GM12801 (cell line): ENCODE data around the gene PSMD9.

Experiments
- TF ChIP-seq, protein P1 (sequence below): IDR thresholded peaks from one replicate; pipeline ENCODE4 v1.5.1; 2011; ENCODE audit warnings: control low read depth; ENCODE audit not compliant: insufficient read length; ENCODE audit errors: extremely low read depth

PSMD9 gene

DNA sequence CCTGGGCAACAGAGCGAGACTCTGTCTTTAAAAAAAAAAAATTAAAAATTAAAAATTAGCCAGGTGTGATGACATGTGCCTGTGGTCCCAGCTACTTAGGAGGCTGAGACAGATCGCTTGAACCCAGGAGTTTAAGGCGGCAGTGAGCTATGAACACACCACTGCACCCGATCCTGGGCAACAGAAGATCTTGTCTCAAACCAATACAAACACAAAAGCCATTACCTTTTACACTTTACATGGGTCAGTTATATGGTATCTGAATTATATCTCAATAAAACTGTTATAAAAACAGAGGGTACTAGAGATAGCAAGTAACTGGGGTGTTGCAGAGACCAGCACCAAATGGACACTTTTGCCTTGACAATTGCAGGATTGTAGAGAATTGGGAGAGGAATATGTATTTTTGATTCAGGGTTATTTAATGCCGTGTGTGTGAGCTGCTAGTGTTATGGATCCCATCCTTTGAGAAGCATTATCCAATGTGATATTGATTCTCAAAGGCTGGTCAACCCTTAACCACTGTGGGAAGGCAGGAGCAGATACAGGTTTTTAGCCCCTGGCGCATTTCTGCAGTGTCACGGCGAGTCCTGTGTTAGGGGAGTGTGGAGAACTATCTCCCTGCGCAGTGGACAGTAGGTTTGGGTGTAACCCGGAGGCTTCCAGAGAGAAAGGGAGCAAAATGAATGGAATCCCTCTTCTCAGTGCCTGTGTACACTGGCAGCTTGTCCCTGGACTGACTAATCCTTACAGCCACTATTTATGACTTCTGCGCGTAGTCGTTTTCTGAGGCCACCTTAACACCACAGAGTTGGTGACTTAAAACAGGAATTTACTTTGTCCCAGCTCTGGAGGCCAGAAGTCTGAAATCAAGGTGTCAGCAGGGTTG is 4.3 kb downstream of the PSMD9 start:
- TF ChIP-seq, protein P1, sequence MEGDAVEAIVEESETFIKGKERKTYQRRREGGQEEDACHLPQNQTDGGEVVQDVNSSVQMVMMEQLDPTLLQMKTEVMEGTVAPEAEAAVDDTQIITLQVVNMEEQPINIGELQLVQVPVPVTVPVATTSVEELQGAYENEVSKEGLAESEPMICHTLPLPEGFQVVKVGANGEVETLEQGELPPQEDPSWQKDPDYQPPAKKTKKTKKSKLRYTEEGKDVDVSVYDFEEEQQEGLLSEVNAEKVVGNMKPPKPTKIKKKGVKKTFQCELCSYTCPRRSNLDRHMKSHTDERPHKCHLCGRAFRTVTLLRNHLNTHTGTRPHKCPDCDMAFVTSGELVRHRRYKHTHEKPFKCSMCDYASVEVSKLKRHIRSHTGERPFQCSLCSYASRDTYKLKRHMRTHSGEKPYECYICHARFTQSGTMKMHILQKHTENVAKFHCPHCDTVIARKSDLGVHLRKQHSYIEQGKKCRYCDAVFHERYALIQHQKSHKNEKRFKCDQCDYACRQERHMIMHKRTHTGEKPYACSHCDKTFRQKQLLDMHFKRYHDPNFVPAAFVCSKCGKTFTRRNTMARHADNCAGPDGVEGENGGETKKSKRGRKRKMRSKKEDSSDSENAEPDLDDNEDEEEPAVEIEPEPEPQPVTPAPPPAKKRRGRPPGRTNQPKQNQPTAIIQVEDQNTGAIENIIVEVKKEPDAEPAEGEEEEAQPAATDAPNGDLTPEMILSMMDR = no peak

DNA sequence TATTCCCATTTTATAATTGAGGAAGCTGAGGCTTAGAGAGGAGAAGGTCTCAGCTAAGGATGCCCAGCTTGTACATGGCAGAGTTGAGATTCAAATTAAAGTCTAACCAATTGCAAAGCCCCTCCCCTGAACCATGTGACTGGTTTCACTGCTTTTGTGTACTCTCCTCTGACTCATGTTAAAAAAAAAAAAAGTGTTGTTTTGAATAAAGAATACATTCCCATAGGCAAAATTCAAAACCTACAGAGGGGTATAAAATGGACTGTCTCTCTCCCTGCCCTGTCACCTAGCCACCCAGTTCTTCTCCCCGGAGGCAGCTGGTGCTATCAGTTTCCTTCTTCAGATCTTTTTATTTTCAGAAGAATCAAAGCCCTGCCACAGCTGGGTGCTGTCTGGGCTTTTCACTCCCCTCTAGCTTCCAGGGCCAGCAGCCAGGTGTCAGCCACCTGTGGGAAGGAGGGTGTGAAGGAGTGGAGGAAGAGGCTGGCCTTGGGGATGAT is 5.4 kb downstream of the PSMD9 start:
- TF ChIP-seq, protein P1 = no peak

DNA sequence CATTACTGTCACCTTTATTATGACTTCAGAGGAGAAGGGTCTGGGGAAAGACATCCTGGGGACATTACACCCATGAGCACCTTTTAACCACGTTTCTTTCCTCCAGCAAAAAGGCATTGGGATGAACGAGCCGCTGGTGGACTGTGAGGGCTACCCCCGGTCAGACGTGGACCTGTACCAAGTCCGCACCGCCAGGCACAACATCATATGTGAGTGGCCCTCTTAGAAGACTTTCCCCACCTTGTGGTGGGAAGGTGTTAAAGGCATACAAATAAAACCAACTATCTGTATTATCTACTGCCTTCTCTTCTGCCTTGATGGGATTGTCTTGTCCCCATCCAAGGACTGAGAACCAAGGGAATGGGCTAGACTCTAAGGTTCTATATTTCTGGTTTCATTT is 6.0 kb downstream of the PSMD9 start:
- TF ChIP-seq, protein P1 = no peak

DNA sequence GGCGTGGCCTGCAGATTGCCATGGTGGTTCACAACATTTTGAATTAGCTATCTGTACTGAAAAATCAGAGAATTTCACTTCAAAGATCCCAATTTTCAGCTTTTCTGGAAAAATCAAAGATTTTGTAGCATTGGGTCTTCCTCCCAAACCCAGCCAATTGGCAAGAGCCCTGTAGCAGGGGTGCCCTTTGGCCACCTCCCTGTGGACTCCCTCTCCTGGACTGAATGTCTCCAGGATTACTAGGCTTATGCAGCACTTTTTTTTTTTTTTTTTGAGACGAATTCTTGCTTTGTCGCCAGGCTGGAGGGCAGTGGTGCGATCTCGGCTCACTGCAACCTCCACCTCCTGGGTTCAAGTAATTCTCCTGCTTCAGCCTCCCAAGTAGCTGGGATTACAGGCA is 9.7 kb downstream of the PSMD9 start:
- TF ChIP-seq, protein P1 = no peak

DNA sequence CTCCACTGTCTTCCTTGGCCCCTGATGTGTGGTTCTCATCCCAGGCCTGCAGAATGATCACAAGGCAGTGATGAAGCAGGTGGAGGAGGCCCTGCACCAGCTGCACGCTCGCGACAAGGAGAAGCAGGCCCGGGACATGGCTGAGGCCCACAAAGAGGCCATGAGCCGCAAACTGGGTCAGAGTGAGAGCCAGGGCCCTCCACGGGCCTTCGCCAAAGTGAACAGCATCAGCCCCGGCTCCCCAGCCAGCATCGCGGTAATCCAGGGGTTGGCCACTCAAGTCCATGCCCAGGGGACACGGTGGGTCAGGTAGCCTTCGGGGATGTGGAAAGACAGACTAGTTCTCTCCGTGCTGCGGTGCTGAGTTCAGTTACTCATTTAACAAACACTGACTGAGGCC is 11.0 kb downstream of the PSMD9 start:
- TF ChIP-seq, protein P1 = no peak

DNA sequence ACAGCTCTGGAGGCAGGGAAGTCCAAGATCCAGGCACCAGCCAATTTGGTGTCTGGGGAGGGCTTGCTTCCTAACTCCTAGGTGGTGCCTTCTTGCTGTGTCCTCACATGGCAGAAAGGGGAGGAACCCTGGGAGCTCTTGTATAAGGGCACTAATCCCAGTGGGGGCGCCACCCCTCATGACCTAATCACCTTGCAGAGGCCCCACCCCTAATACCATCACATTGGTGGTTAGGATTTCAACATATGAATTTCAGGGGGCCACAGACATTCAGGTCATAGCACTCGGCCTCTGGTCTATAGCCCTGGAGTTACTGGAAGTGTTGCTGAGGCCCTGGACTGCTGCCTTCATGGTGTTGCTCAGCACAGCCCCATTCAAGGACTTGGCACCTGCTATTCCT is 14.6 kb downstream of the PSMD9 start:
- TF ChIP-seq, protein P1 = no peak

DNA sequence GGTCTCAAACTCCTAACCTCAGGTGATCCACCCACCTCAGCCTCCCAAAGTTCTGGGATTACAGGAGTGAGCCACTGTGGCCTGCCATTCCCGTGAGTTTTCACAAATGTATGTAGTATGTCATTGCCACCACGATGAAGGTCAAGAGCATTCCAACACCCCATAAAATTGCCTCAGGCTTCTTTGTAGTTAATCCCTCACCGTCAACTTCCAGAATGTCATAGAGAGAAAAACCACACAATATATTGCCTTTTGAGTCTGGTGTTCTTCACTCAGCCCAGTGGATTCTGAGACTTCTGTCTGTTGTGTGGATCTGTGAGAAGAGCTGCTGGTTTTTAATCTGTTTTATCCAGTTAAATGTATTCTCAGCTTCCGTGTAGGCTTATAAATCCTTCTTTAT is 17.2 kb downstream of the PSMD9 start:
- TF ChIP-seq, protein P1 = no peak
